ENCODE results near the gene LRP11.

The LRP11 gene

DNA sequence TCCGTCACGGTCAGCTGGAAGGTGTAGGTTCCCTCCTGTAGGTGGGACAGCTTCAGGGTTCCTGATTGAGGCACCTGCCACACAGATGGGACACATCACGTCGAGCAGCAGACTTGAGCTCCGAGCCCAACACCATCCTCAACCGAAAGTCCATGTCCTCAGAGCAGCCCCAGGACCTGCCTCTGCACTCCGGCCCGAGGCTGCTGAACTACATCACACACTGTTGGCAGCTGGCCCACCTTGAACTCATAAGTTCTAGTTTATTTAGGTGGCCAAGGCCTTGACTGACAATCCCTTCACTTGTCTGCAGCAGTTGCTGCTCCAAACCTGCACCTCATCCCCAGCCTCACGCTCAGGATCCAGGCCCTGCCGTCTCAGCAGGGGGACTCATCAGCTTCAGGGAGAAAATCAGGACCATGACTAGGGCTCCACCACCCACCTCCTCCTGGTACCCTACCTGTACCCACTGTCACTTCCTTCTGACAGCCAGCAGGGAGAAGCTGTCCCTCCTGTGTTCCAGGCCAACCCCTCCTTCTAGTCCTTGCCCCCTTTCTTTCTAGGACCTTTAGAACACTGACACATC is 21.0 kb downstream of the LRP11 start:
- DNase-seq (ENCODE audit: extremely low read depth, low read depth) = no peak
- TF ChIP-seq, protein P1, sequence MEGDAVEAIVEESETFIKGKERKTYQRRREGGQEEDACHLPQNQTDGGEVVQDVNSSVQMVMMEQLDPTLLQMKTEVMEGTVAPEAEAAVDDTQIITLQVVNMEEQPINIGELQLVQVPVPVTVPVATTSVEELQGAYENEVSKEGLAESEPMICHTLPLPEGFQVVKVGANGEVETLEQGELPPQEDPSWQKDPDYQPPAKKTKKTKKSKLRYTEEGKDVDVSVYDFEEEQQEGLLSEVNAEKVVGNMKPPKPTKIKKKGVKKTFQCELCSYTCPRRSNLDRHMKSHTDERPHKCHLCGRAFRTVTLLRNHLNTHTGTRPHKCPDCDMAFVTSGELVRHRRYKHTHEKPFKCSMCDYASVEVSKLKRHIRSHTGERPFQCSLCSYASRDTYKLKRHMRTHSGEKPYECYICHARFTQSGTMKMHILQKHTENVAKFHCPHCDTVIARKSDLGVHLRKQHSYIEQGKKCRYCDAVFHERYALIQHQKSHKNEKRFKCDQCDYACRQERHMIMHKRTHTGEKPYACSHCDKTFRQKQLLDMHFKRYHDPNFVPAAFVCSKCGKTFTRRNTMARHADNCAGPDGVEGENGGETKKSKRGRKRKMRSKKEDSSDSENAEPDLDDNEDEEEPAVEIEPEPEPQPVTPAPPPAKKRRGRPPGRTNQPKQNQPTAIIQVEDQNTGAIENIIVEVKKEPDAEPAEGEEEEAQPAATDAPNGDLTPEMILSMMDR (IDR thresholded peaks at IDR 0.05; ENCODE audit: low read depth, low read length) = no peak

DNA sequence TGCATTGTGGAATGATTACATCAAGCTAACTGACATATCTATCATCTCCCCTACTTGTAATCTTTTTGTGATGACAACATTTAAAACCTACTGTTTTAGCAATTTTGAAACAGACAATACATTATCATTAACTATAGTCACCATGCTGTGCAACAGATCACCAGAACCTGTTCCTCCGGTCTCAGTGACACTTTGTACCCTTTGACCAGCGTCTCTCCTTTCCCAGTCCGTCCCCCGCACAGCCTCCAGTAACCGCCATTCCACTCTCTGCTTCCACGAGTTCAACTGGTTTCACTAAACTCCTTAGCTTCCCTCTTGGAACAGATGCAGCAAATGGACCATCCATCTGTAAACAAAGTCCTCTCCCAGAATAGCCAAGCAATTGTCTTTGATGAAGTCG is 21.8 kb downstream of the LRP11 start:
- no peak for DNase-seq (ENCODE audit: extremely low read depth, low read depth)
- TF ChIP-seq, protein P1 (IDR thresholded peaks at IDR 0.05; ENCODE audit: low read depth, low read length) = no peak

DNA sequence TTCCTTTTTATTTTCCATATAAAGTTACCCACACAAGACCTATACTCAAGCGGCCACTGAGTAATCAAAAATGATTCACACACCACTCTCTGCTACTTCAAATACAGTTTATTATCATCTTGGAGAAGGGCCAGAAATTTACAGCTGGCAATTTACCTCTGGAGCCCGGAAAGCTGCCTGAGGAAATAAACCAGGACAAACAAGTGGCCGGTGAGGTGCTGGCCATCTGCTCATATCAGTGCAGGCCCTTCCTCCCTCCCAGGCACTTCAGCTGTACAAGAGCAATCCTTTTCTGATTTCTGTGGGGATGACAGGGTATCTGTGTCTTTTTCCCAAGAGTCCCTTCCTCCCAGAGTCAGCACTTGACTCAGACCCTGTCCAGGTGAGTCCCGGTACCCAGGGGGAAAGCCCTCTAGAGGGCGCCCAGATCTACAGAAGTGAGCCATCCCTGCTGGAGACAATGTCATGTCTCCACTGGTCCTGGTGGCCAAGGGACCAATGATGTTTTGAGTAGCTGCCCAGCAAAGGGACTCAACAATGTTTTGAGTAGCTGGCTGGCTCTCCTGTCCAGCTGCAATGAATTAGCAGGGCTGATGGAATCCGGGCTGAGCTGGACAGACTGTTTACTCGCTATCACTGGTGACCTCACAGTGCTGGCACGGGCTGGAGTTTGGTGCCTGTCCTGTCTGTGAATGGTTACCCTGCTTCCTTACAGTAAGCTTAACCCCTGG is 23.6 kb downstream of the LRP11 start:
- TF ChIP-seq, protein P1 (IDR thresholded peaks at IDR 0.05; ENCODE audit: low read depth, low read length) = peak; percentile 42
- peak; percentile 81 for DNase-seq (ENCODE audit: extremely low read depth, low read depth)

DNA sequence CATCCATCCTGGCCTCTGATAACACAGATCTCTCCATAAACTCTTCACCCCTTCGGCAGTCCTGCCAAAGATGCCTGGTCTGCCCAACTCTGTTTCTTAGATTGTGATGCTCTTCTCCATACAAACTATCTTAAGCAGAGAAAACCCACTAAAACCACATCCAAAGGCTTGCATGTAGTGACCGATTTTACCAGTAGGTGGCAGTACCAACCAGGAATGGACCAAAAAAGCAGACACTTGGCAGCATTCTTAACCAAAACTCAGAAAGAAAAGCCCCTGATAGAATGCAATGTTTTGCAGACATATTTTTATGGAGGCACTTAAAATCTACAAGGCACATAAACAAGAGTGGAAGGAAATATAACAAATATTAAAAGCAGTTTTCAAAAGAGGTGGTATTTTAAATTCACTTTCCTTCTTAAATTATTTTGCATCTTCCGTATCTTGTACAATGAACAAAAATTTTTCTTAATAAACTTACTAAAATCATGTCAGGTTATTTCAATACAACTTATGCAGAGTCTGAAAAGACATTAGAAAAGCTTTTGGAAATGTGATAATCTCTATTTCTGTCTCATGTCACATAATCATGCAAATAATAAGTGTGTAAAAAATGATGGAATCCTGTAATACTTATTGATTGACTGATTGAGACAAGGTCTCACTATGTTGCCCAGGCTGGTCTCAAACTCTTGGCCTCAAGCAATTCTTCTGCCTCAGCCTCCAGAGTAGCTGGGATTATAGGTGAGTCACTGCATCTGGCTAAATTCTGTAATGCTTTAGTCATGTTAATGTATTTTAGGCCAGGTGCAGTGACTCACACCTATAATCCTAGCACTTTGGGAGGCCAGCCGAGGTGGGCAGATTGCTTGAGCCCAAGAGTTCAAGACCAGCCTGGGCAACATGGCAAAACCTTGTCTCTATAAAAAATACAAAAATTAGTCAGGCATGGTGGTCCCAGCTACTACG is 29.4 kb downstream of the LRP11 start:
- TF ChIP-seq, protein P1 (IDR thresholded peaks at IDR 0.05; ENCODE audit: low read depth, low read length) = peak; percentile 86
- no peak for DNase-seq (ENCODE audit: extremely low read depth, low read depth)

DNA sequence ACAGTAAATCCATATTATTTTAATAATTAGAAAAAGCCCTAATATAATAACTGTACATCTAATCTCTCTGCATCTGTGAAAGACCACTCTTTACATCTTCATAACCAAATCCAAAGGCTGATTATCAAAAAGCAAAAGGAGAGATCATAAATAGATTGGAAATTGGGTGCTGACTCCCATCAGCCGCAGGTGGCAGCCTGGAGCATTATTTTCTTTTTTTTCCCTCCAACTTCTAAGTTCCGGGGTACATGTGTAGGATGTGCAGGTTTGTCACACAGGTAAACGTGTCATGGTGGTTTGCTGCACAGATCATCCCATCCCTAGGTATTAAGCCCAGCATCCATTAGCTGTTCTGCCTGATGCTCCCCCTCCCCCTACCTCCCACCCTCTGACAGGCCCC is 30.5 kb downstream of the LRP11 start:
- TF ChIP-seq, protein P1 (IDR thresholded peaks at IDR 0.05; ENCODE audit: low read depth, low read length) = no peak
- no peak for DNase-seq (ENCODE audit: extremely low read depth, low read depth)

DNA sequence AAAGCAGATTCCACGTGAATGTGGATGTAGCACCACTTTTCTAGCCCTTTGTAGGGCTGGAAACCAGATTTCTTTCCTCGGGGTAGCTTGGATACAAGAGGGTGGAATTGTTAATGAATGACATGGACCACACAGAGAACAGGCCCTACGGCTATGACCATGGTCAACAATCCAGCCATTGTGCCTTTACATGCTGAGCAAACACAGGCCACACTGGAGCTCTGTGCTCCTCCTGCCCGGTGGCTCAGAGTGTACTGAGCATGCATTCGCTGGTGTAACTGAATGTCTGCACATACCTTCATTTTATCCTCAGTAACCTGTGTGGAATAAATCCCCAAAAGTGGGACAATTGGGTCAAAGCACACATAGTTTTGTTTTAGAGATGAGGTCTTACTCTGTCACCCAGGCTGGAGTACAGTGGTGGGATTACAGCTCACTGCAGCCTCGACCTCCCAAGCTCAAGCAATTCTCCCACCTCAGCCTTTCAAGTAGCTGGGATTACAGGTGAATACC is 32.8 kb downstream of the LRP11 start:
- TF ChIP-seq, protein P1 (IDR thresholded peaks at IDR 0.05; ENCODE audit: low read depth, low read length) = no peak

More for the DNA sequence above, 32.8 kb downstream of the LRP11 start:
- DNase-seq (ENCODE audit: extremely low read depth, low read depth) = no peak

All from AG09319 (cell line).